IMR-90 (cell line): Measurements from ENCODE around the gene MUSTN1. TPM values are rescaled to one million over a fixed set of nuclear protein-coding genes. Genes with fewer than 3 reads are reported as not detected.

ENCODE experiments used
- ATAC-seq: fragments of 200-7000 bp; cut with Tn5 transposase; 2 replicates; pipeline ENCODE4 v1.9.1; 2020; ENCODE audit warnings: low read depth, mild to moderate bottlenecking, moderate library complexity
- BruUV-seq: library from RNA; stranded (reverse); fragments of 400-500 nt; replicated peaks from 2 replicates; lab custom pipeline; 2021; lab: Mats Ljungman, UMichigan
- CTCF ChIA-PET: fragments of 300-600 bp; formaldehyde crosslinking; extraction: SDS; loops from one replicate; lab custom pipeline; 2021; ENCODE audit warnings: antibody characterized with exemption; lab: Yijun Ruan, JAX
- POLR2A ChIA-PET: fragments of 300-600 bp; sonication (Branson Sonifier 250); formaldehyde crosslinking; loops from one replicate; lab custom pipeline; 2022; ENCODE audit warnings: antibody characterized with exemption; ENCODE audit not compliant: unreplicated experiment; lab: Charles Lee
- DNase-seq: peaks from one replicate; pipeline ENCODE4 v3.0.0; 2013
- H2AFZ ChIP-seq: replicated peaks from 2 replicates; pipeline ENCODE3; 2013; ENCODE audit warnings: low read length, mild to moderate bottlenecking; ENCODE audit not compliant: poor library complexity
- H2AK5ac ChIP-seq: 2 replicates; pipeline ENCODE4 v1.6.1; 2013; ENCODE audit warnings: low read depth, low read length, inconsistent platforms
- H2AK9ac ChIP-seq: replicated peaks from 2 replicates; pipeline ENCODE3; 2013; ENCODE audit warnings: mild to moderate bottlenecking, low read depth, low read length, moderate library complexity; ENCODE audit not compliant: poor library complexity
- H2BK120ac ChIP-seq: 2 replicates; pipeline ENCODE4 v1.6.1; 2013; ENCODE audit warnings: low read depth, low read length, inconsistent platforms
- H2BK15ac ChIP-seq: 3 replicates; pipeline ENCODE4 v1.6.1; 2013; ENCODE audit warnings: low read depth, low read length, inconsistent platforms
- H2BK20ac ChIP-seq: 2 replicates; pipeline ENCODE4 v1.6.1; 2013; ENCODE audit warnings: low read depth, mild to moderate bottlenecking, inconsistent platforms, low read length, moderate library complexity
- H2BK5ac ChIP-seq: 2 replicates; pipeline ENCODE4 v1.6.1; 2013; ENCODE audit warnings: mild to moderate bottlenecking, low read depth, low read length, inconsistent platforms; ENCODE audit not compliant: poor library complexity, severe bottlenecking
- H3K14ac ChIP-seq: replicated peaks from 2 replicates; pipeline ENCODE4 v1.6.1; 2013; ENCODE audit warnings: low read depth, low read length, inconsistent platforms
- H3K18ac ChIP-seq: 2 replicates; pipeline ENCODE4 v1.6.1; 2013; ENCODE audit warnings: low read depth, low read length, control low read depth
- H3K23ac ChIP-seq: 2 replicates; pipeline ENCODE4 v1.6.1; 2013; ENCODE audit warnings: low read depth, low read length, inconsistent platforms
- H3K27ac ChIP-seq: 2 replicates; pipeline ENCODE4 v1.5.1; 2013; ENCODE audit warnings: mild to moderate bottlenecking, control low read depth, low read length; ENCODE audit not compliant: insufficient read depth
- H3K27me3 ChIP-seq: 2 replicates; pipeline ENCODE4 v1.6.1; 2013; ENCODE audit warnings: low read length; ENCODE audit not compliant: control insufficient read depth, insufficient read depth
- H3K36me3 ChIP-seq: 2 replicates; pipeline ENCODE4 v1.6.1; 2013; ENCODE audit warnings: low read length, mixed read lengths; ENCODE audit not compliant: control insufficient read depth, insufficient read depth
- H3K4ac ChIP-seq: 2 replicates; pipeline ENCODE4 v1.6.1; 2013; ENCODE audit warnings: low read depth, low read length, inconsistent platforms
- H3K4me1 ChIP-seq: 2 replicates; pipeline ENCODE4 v1.6.1; 2013; ENCODE audit warnings: low read length, mixed read lengths; ENCODE audit not compliant: control insufficient read depth, insufficient read depth
- H3K4me2 ChIP-seq: 2 replicates; pipeline ENCODE4 v1.6.1; 2013; ENCODE audit warnings: low read depth, mild to moderate bottlenecking, control low read depth, low read length, moderate library complexity
- H3K4me3 ChIP-seq: 2 replicates; pipeline ENCODE4 v1.5.1; 2013; ENCODE audit warnings: low read depth, mild to moderate bottlenecking, control low read depth, low read length, moderate library complexity; ENCODE audit not compliant: insufficient read depth
- H3K56ac ChIP-seq: 2 replicates; pipeline ENCODE4 v1.6.1; 2013; ENCODE audit warnings: low read length, inconsistent platforms; ENCODE audit not compliant: insufficient read depth; ENCODE audit errors: extremely low read depth
- H3K79me1 ChIP-seq, 2 experiments: 2 replicates each; pipeline ENCODE4 v1.6.1; 2013; ENCODE audit warnings: low read length in 2 of 2, inconsistent platforms in 1 of 2, low read depth in 1 of 2
- H3K9ac ChIP-seq: 2 replicates; pipeline ENCODE4 v1.6.1; 2013; ENCODE audit warnings: low read depth, low read length, control low read depth
- H3K9me1 ChIP-seq: 2 replicates; pipeline ENCODE4 v1.6.1; 2013; ENCODE audit warnings: low read length, inconsistent platforms; ENCODE audit not compliant: insufficient read depth
- H3K9me3 ChIP-seq: 2 replicates; pipeline ENCODE4 v1.6.1; 2013; ENCODE audit warnings: low read length; ENCODE audit not compliant: control insufficient read depth, insufficient read depth
- H4K20me1 ChIP-seq: 2 replicates; pipeline ENCODE4 v1.6.1; 2013; ENCODE audit warnings: low read length, inconsistent platforms; ENCODE audit not compliant: insufficient read depth
- H4K5ac ChIP-seq: 2 replicates; pipeline ENCODE4 v1.6.1; 2013; ENCODE audit warnings: mild to moderate bottlenecking, low read depth, low read length, control low read depth
- H4K8ac ChIP-seq, 2 experiments: 2 replicates each; pipeline ENCODE4 v1.6.1; 2013; ENCODE audit warnings: low read depth in 2 of 2, low read length in 2 of 2, control low read depth in 1 of 2, inconsistent platforms in 1 of 2
- H4K91ac ChIP-seq: 2 replicates; pipeline ENCODE4 v1.6.1; 2013; ENCODE audit warnings: low read depth, low read length, inconsistent platforms; ENCODE audit not compliant: insufficient read depth
- NFE2L2 ChIP-seq: fragments of 150-350 bp; IDR thresholded peaks from 2 replicates; pipeline ENCODE4 v1.6.1; 2016; ENCODE audit warnings: low read depth, mild to moderate bottlenecking, low read length
- RAD21 ChIP-seq: IDR thresholded peaks from 2 replicates; pipeline ENCODE4 v1.6.1; 2012; ENCODE audit warnings: low read length, improper control_type of control experiment
- RFX5 ChIP-seq: IDR thresholded peaks from 2 replicates; pipeline ENCODE4 v1.8.0; 2012; ENCODE audit warnings: low read depth, mild to moderate bottlenecking, low read length, moderate library complexity
- WGBS, 2 experiments: methylation state at CpG; one replicate each; pipeline versions ENCODE4 v1.1.5 to v1.1.7; 2013; ENCODE audit warnings: missing lambda C conversion rate in 2 of 2; ENCODE audit not compliant: insufficient read length in 1 of 2; ENCODE audit errors: extremely low coverage in 2 of 2; 5-methylcytosine and 5-hydroxymethylcytosine counted together
- dilution Hi-C: fragments of 300-500 bp; cut with HindIII; formaldehyde crosslinking; loops from one replicate; pipeline ENCODE4 v1.14.3; 2018; ENCODE audit warnings: low sequenced_read_pairs; ENCODE audit not compliant: unreplicated experiment
- in situ Hi-C: fragments of 300-500 bp; cut with MboI; formaldehyde crosslinking; loops from 3 replicates; pipeline ENCODE4 v1.14.3; 2019; ENCODE audit warnings: low sequenced_read_pairs, inconsistent platforms, mixed read lengths
- intact Hi-C: fragments of 100-400 bp; cut with micrococcal nuclease; formaldehyde crosslinking; loops from 2 replicates; pipeline ENCODE4 v1.10.0; 2022
- polyA plus RNA-seq, 3 experiments: library from polyadenylated mRNA; depleted of rRNA; stranded (reverse); fragments of >200 nt; gene quantifications; 2 replicates each; pipeline ENCODE4 v1.2.3, GENCODE V29; 2012; ENCODE audit warnings: low replicate concordance in 1 of 3
- total RNA-seq: library from RNA; depleted of rRNA; stranded (reverse); fragments of >200 nt; gene quantifications from 2 replicates; pipeline ENCODE4 v1.2.3, GENCODE V29; 2012
- TF ChIP-seq, protein P1 (sequence below): fragments of 150-350 bp; IDR thresholded peaks from 2 replicates; pipeline ENCODE4 v1.6.1; 2016; ENCODE audit warnings: low read depth, mild to moderate bottlenecking, low read length, moderate library complexity, borderline replicate concordance

MUSTN1 gene
- total and polyA plus RNA-seq, 2 of the 4 experiments (the other 2 are of a cell fraction) = not detected

DNA sequence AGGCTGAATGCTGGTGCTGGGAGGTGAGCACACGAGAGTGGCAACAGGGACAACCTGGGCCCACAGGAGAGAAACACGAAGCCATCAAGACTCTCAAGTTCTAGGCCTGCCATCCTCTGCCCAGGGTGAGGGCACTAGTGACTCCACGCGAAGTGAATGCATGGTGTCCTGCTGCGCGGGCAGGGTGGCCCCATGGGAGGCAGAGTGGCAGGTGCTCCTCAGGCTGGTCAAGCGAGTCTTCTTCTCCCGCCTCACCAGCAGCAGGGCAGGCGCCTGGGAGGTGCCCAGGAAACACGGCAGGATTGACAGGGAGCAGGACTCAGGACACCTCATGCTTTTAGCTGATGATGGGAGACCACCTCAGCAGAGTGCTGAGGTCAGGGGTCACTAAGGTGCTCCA lies 35.7 kb upstream of the MUSTN1 start:
- H4K20me1 ChIP-seq = no peaks in the 10 kb centered on the region; the same call in 1 of the 2 replicates
- in situ Hi-C loops (no loop called here), intact Hi-C loops (no loop called here), dilution Hi-C loops (no loop called here)
- no peak overlapping the region for H2AFZ ChIP-seq
- no peaks in the 10 kb centered on the region for H3K36me3 ChIP-seq
- no peak overlapping the region for H3K27ac ChIP-seq
- no peak overlapping the region for H3K4me3 ChIP-seq
- 86% methylated on average over 5 of the region's 10 CpGs; no CpG with 5 or more reads in 1 of the 2 experiments for whole genome bisulfite sequencing, 2 experiments
- POLR2A ChIA-PET = no interaction called here
- H3K56ac ChIP-seq = no peak overlapping the region
- no peak overlapping the region for H4K8ac ChIP-seq
- peaks cover 8 to 45% of the 10 kb centered on the region in 2 experiments for H3K79me1 ChIP-seq
- TF ChIP-seq, protein P1, sequence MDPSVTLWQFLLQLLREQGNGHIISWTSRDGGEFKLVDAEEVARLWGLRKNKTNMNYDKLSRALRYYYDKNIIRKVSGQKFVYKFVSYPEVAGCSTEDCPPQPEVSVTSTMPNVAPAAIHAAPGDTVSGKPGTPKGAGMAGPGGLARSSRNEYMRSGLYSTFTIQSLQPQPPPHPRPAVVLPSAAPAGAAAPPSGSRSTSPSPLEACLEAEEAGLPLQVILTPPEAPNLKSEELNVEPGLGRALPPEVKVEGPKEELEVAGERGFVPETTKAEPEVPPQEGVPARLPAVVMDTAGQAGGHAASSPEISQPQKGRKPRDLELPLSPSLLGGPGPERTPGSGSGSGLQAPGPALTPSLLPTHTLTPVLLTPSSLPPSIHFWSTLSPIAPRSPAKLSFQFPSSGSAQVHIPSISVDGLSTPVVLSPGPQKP = no peak
- TF ChIP-seq NFE2L2 (no peak), RAD21 (no peak), RFX5 (no peak)
- no peak overlapping the region for H3K9ac ChIP-seq
- H3K14ac ChIP-seq = no peak overlapping the region
- no peak overlapping the region for H2BK20ac ChIP-seq
- no peak overlapping the region for H2AK9ac ChIP-seq
- H4K91ac ChIP-seq = no peak overlapping the region
- ATAC-seq (no peak), DNase-seq (no peak)
- peaks cover 7% of the 10 kb centered on the region; the same call in 1 of the 2 replicates for H3K9me1 ChIP-seq
- no peaks in the 10 kb centered on the region for H3K27me3 ChIP-seq
- no peak overlapping the region for H4K5ac ChIP-seq
- H2BK120ac ChIP-seq = no peak overlapping the region
- no TSS peak for BruUV-seq
- no peak overlapping the region for H2BK15ac ChIP-seq
- no peak overlapping the region for H3K4me2 ChIP-seq
- no peak overlapping the region for H2AK5ac ChIP-seq
- CTCF ChIA-PET = no interaction called here
- peaks cover 9% of the 10 kb centered on the region for H3K4me1 ChIP-seq
- H3K9me3 ChIP-seq = no peaks in the 10 kb centered on the region
- H3K4ac ChIP-seq = no peak overlapping the region
- no peak overlapping the region for H2BK5ac ChIP-seq
- H3K18ac ChIP-seq = no peak overlapping the region
- no peak overlapping the region for H3K23ac ChIP-seq
